GM18867 (cell line): ENCODE measurements around the gene OLFML2B.

Experiments
- ATAC-seq: cut with Tn5 transposase; IDR thresholded peaks from one replicate; pipeline ENCODE4 v1.9.1; 2021; ENCODE audit warnings: mild to moderate bottlenecking, moderate library complexity; ENCODE audit not compliant: unreplicated experiment

The OLFML2B gene

GRCh38 chr1:161981735-161982506 is 41.7 kb downstream of the OLFML2B start:
- ATAC-seq, result no peak

DNA sequence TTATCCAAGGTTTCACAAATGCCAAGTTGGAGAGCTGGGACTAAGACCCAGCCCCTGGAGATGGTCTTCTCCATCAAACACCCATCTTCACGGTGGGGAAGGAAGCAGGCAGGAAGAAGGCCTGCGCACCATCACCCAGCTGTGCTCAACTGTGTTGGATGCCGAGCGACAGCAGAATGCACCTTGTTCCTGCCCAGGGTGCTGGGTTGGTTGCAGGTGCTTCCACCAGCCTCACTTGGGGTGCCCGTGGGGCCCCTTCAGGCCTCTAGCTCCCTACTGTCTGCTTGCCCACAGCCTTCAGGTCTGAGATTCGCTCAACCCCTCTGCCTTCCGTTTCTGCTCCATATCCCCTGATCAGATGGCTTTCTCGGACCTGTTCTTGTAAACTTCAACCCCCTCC is 42.5 kb downstream of the OLFML2B start:
- ATAC-seq, result no peak

GRCh38 chr1:161978011-161978790 is 45.5 kb downstream of the OLFML2B start:
- no peak for ATAC-seq

DNA sequence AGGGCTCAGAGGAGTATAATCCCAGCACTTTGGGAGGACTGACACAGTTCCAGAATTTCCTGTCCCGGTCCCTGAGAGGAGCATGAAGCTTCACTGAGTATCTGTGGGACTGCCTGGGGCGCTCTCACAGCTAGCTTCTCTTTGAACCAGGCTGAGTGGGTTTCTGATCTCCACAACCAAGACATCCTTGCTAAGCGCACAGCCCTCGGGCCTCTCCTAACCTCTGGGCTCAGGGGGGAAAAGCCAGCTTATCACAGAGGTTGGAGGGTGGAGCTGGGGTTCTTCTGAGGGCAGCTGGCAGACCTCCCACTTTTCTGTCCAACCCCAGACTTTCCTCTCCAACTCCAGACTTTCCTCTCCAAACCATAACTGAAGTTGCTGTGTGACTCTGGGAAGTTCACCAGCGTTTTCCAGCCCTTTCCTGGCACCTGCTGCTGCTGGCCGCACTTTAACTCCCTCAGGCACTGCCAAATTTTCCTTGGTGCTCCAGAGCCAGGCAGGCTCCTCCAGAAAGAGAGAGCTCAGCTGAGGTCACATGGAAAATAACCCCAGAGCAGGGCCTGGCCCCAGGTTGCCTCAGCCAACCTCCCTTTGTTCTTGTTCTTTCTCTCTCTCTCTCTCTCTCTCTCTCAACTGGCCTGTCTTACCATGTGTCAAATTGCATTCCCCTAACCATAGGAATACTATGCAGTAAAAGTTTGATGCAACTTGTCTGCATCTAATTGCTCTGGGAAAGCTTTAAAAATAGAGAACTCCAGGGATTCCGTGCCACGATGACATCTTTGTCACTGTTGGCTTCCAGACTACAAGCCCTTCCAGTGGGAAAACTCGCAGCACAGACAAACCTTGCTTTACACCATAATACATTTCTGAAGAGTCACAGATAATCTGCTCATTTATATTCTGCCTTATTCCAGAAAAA is 49.5 kb downstream of the OLFML2B start:
- ATAC-seq, result no peak

- ATAC-seq, result no peak
Observed at GRCh38 chr1:161972828-161973227, 50.8 kb downstream of the OLFML2B start.

DNA sequence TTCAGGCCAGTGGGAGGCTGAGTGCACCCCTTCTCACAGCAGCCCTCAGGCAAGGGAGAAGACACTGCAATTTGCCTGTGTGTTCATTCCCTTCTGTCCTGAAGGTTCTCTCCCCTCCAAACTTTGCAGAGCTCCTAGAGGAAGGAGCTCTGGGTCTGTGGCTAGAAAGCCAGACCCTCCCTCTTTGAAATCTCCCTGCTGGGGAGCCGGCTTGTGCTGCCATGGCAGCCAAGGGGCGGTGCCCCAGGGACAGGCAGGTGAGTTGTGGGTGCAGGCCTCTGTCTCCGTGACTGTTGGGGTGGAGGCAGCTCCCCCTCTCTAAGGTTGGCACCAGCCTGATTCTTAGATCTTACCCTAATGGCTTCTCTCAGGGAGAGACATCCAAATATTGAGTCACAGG is 53.0 kb downstream of the OLFML2B start:
- ATAC-seq, result no peak

DNA sequence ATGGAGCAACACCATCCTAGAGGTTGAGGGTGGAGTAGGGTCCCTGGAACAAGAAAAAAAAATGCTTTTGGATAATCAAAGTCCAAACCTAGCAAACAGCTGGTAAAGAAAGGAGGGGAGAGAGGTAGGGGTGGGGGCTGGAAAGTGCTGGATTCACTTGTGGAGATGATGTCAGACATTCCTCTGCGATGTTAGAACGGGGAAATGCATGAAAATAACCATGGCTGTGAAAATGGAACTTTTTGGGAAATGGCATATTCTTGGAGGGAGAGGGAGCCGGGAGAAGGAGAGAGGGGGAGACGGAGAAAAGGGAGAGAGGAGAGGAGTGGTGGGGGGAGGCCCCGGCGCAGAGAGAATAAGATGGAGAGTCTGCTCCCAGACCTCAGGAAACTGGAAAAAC is 53.6 kb downstream of the OLFML2B start:
- no peak for ATAC-seq

DNA sequence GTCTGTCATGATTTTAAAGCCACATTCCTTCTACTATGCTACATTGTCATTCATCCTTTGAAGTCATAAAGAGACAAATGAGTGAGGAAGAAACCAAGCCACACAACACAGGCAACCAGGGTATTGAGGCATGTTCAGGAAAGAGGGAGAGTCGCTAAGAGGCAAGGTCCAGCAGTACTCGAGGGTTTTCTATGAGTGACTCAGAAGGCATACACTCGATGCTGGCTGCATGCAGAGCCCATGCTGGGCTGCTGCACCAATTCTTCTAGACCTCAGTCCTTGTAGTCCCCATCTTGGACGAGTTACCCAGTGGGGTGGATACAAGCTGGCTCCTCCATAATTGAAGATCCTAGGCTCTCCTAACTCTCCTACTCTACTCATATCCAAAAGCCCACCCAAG is 57.6 kb downstream of the OLFML2B start:
- ATAC-seq, result no peak

- ATAC-seq, result peak; percentile 83
Observed at GRCh38 chr1:161962091-161962887, 61.4 kb downstream of the OLFML2B start.

DNA sequence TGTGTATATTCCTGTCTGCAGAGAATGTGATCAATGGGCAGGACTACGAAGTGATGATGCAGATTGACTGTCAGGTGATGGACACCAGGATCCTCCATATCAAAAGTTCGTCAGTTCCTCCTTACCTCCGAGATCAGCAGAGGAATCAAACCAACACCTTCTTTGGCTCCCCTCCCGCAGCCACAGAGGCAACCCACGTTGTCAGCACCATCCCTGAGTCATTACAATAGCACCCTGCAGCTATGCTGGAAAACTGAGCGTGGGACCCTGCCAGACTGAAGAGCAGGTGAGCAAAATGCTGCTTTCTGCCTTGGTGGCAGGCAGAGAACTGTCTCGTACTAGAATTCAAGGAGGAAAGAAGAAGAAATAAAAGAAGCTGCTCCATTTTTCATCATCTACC is 65.2 kb downstream of the OLFML2B start:
- ATAC-seq, result no peak

DNA sequence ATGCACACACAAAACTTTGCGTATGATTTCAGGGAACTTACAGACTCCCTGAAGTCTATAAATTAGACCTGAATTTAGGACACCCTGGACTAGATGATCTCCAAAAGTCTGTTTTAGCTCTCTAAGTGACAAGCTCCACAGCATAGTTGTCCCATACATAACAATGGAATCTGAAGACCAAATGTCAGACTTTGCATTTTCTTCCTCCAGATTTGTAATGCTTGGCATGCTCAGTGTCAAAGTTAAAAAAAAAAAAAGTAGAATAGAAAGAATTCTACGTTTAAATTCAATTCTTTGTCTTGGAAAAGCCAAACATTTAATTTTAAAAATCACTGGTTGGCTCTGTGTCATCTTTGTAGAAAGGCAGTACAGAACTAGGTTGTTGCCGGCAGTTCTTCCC is 66.7 kb downstream of the OLFML2B start:
- ATAC-seq, result no peak

GRCh38 chr1:161956097-161956496 is 67.6 kb downstream of the OLFML2B start:
- no peak for ATAC-seq

DNA sequence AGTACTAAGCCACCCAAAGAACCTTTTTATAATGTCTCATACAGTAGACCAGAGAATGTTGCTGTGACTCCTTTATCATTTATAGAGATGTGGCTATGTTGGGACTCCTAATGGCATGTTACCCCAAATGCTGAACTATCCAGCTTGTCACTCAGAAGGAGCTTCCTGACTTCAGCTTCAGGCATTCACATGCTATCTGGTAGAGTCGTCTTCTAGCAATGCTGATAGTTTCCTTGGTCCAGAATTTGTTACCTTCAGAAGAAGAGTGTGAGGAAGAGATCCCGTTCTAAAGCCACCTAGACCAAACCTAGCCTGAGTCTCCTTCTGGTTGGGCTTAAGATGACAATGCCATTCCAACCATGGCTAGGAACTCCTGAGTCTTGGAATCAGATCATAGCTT is 68.1 kb downstream of the OLFML2B start:
- ATAC-seq, result no peak

- ATAC-seq, result no peak
Observed at GRCh38 chr1:161954466-161954865, 69.2 kb downstream of the OLFML2B start.

- ATAC-seq, result no peak
Observed at GRCh38 chr1:161954050-161954449, 69.6 kb downstream of the OLFML2B start.

DNA sequence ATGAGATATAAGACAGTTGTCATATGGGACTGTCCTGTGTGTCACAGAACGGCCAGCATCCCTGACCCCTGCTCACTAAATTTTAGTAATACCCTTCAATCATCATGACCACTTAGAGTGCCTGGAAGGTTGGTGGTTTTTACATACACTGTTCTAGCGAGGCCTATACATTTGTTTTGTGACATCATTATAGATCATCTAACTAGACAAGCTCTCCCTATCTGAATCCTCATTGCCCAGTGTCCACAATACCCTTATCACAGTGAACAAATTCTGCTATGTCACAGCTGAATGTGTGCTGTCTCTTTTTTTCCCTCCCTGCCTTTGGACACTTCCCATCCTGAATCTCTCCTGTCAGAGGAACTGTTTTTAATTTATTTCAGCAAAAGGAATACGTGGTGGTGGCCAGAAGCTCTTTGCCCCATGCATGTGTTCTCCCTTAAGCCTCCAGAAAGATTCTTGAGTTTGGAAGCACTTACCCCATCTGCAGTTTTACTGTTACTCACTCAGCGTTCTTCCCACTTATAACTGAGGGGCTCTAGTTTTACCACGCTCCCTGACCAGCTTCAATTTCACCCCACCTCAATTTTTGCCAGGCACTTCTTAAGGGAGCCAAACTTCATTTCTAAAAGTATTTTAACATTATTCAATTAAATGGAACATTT is 70.3 kb downstream of the OLFML2B start:
- no peak for ATAC-seq

DNA sequence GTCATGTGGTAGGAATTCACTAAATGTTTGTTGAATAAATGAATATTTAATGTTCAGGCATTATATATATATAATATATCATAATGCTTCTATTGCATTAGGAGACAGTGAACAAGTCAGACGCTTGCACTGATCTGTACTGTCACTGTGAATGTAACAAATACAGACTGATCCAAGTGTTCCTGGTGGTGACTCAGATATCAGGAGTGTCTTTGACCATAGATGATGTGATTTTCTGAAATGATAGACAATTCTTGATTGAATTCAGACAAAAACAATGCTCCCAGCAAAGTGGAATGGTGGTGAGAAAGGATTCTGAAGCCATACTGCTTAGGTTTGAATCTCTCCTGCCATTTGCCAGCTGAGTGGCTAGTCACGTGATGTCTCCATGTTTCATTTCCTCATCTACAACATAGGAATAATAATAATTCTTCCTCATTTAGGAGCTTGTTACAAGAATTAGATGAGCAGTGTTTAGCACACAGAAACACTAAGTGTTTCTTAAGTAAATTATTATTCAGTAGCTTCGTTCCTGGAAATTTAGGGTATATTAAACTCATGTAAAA is 71.0 kb downstream of the OLFML2B start:
- ATAC-seq, result no peak

GRCh38 chr1:161951646-161952045 is 72.0 kb downstream of the OLFML2B start:
- ATAC-seq, result no peak

GRCh38 chr1:161950377-161950776 is 73.3 kb downstream of the OLFML2B start:
- ATAC-seq, result no peak

- ATAC-seq, result no peak
Observed at GRCh38 chr1:161949548-161949947, 74.1 kb downstream of the OLFML2B start.
